HepG2 (cell line): ENCODE data around the gene SLC25A38. TPM values are rescaled to one million over a fixed set of nuclear protein-coding genes. Genes with fewer than 3 reads are reported as not detected.

Source experiments
- BORCS8-MEF2B ChIP-seq: sonication (generic); formaldehyde crosslinking; IDR thresholded peaks from 2 replicates; pipeline ENCODE4 v1.8.0; 2022; ENCODE audit warnings: mild to moderate bottlenecking, missing genetic modification reagents
- CBX5 ChIP-seq: sonication (generic); formaldehyde crosslinking; IDR thresholded peaks from 2 replicates; pipeline ENCODE4 v1.4.0; 2020; ENCODE audit warnings: missing genetic modification reagents, borderline replicate concordance
- KDM6A ChIP-seq: IDR thresholded peaks from 2 replicates; pipeline ENCODE4 v1.6.1; 2016; ENCODE audit warnings: low read depth
- NFAT5 ChIP-seq: sonication (generic); formaldehyde crosslinking; IDR thresholded peaks from 2 replicates; pipeline ENCODE4 v1.4.0; 2020; ENCODE audit warnings: missing genetic modification reagents
- NFYC ChIP-seq: IDR thresholded peaks from 2 replicates; pipeline ENCODE4 v1.6.1; 2016; ENCODE audit warnings: missing genetic modification reagents, missing compliant biosample characterization
- NR2C2 ChIP-seq: sonication (generic); formaldehyde crosslinking; IDR thresholded peaks from 2 replicates; pipeline ENCODE4 v1.4.0; 2020; ENCODE audit warnings: missing genetic modification reagents, mild to moderate bottlenecking, moderate library complexity, borderline replicate concordance
- RXRB ChIP-seq: IDR thresholded peaks from 2 replicates; pipeline ENCODE4 v1.6.1; 2016; ENCODE audit warnings: borderline replicate concordance, missing genetic modification reagents, missing compliant biosample characterization
- SUZ12 ChIP-seq: fragments of 150-350 bp; IDR thresholded peaks from 2 replicates; pipeline ENCODE4 v1.6.1; 2014; ENCODE audit warnings: low read depth, low read length
- ZMAT3 ChIP-seq: sonication (generic); formaldehyde crosslinking; conservative IDR thresholded peaks from 2 replicates; pipeline ENCODE4 v1.7.0; 2021; ENCODE audit warnings: missing genetic modification reagents
- ZNF562 ChIP-seq: sonication (generic); formaldehyde crosslinking; IDR thresholded peaks from 2 replicates; pipeline ENCODE4 v1.8.0; 2022; ENCODE audit warnings: missing genetic modification reagents, borderline replicate concordance
- ZNF570 ChIP-seq: sonication (generic); formaldehyde crosslinking; IDR thresholded peaks from 2 replicates; pipeline ENCODE4 v1.4.0; 2020; ENCODE audit warnings: mild to moderate bottlenecking, missing genetic modification reagents, borderline replicate concordance
- ZNF652 ChIP-seq: IDR thresholded peaks from 2 replicates; pipeline ENCODE4 v1.6.1; 2016; ENCODE audit warnings: low read depth, borderline replicate concordance
- ZNF773 ChIP-seq: sonication (generic); formaldehyde crosslinking; IDR thresholded peaks from 2 replicates; pipeline ENCODE4 v1.4.0; 2020; ENCODE audit warnings: missing genetic modification reagents, borderline replicate concordance
- polyA plus RNA-seq, 8 experiments: library from polyadenylated mRNA; depleted of rRNA in 3 of 8; stranded (reverse) in 7 of 8; unstranded in 1 of 8; fragments of >200 nt; fragmentation: Illumina TruSeq in 4 of 8; extraction: Trizol in 4 of 8; gene quantifications; 2 replicates each; pipeline versions ENCODE4 v1.2.1 to v1.2.3, GENCODE V29; 2011 to 2016; ENCODE audit warnings: low read depth in 4 of 8, missing spikeins in 1 of 8, mixed read lengths in 1 of 8; ENCODE audit not compliant: insufficient read depth in 1 of 8
- total RNA-seq, 5 experiments: library from RNA; depleted of rRNA; stranded (reverse); fragments of >200 nt; fragmentation: Illumina TruSeq; extraction: Trizol; gene quantifications; 2 replicates each; pipeline ENCODE4 v1.2.3, GENCODE V29; 2016; ENCODE audit warnings: low read depth in 1 of 5
- TF ChIP-seq, protein P1 (sequence below): sonication (generic); formaldehyde crosslinking; IDR thresholded peaks from 2 replicates; pipeline ENCODE4 v1.4.0; 2020; ENCODE audit warnings: missing genetic modification reagents
- TF ChIP-seq, protein P2 (sequence below): sonication (generic); IDR thresholded peaks from 2 replicates; pipeline ENCODE4 v1.6.1; 2016; ENCODE audit warnings: low read depth, borderline replicate concordance

The SLC25A38 gene
- total and polyA plus RNA-seq, 2 of the 13 experiments (the other 11 are each of a cell fraction or from before 2014, with no cell fraction given): 32.5 to 35.4 TPM

DNA sequence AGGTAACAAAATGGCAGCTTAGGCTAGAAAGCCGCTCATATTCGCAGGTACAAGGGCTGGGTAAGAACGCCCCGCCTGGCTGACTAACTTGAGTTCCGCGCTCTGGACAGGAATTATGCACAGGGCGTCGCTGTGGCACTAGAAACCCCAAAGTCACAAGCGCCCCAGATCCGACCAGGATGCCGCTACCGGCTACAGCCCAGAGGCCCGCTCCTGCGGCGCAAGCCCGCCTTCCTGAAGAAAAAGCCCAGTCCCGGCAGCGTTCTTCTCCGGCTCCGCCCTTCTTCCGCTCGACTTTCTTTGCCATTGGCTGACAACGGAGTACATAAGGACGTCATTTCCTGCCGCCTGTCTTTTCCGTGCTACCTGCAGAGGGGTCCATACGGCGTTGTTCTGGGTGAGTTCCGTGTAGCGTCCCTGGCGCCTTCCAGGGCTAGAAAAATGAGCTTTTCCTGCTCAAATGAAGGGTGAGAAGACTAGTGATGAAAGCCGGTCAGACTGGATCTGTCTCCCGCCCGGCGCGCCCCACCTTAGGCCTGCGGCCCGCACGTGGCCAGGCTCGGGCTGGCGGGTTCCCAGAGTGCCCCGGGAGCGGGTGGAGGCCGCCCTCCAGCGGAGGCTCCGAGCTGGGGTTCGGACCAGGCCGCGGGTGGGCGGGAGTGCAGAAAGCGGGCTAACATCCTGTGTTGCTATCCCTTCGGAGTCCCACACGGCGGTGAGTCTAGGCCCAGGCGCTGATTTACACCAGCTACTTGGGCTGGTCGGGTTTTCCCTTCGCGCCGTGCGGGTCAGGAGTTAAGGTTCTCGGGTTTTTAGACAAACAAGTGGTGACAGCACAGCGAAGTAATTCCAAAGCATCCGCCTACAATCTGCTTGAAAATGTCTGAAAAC is 23.4 kb downstream of the SLC25A38 start, which contains the start of gene RPSA (continued):
- peak; percentile 82; the same call in 1 of the 2 replicates for TF ChIP-seq NFAT5 (CRISPR knock-in tag)
- 0 out of 2 replicates have a peak, but pooled peaks have one; percentile 31 for TF ChIP-seq NR2C2 (CRISPR knock-in tag)
- peak; percentile 30; the same call in 1 of the 2 replicates for TF ChIP-seq KDM6A (CRISPR knock-in tag)
- TF ChIP-seq ZNF652 (CRISPR knock-in tag): no peak
- TF ChIP-seq ZNF562: 0 out of 2 replicates have a peak, but pooled peaks have one; percentile 41
- TF ChIP-seq, protein P1, sequence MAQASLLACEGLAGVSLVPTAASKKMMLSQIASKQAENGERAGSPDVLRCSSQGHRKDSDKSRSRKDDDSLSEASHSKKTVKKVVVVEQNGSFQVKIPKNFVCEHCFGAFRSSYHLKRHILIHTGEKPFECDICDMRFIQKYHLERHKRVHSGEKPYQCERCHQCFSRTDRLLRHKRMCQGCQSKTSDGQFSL (CRISPR knock-in tag): no peak
- 0 out of 2 replicates have a peak, but pooled peaks have one; percentile 19 for TF ChIP-seq CBX5 (CRISPR knock-in tag)
- 0 out of 2 replicates have a peak, but pooled peaks have one; percentile 51 for TF ChIP-seq ZNF773
- peak; percentile 56 for TF ChIP-seq RXRB (CRISPR knock-in tag)
- peak; percentile 88 for TF ChIP-seq NFYC (CRISPR knock-in tag)
- no peak for TF ChIP-seq ZNF570 (CRISPR knock-in tag)
- peak; percentile 81 for TF ChIP-seq ZMAT3 (CRISPR knock-in tag)
- no peak for TF ChIP-seq SUZ12
- TF ChIP-seq, protein P2, sequence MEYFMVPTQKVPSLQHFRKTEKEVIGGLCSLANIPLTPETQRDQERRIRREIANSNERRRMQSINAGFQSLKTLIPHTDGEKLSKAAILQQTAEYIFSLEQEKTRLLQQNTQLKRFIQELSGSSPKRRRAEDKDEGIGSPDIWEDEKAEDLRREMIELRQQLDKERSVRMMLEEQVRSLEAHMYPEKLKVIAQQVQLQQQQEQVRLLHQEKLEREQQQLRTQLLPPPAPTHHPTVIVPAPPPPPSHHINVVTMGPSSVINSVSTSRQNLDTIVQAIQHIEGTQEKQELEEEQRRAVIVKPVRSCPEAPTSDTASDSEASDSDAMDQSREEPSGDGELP: no peak
- peak; percentile 87 for TF ChIP-seq BORCS8-MEF2B (CRISPR knock-in tag)
